Activated gamma-delta T cell treated with Interleukin-2 at 50 U/mL for 16 hours (primary cell): Measurements from ENCODE around the gene PRRX2.

Experiments
- DNase-seq: peaks from one replicate; pipeline ENCODE4 v3.0.0-alpha.2; 2020

The PRRX2 gene

GRCh38 chr9:129762985-129763926 is 97.8 kb downstream of the PRRX2 start:
- DNase-seq: no peak

- DNase-seq: no peak
Observed at GRCh38 chr9:129765764-129766317, 100.4 kb downstream of the PRRX2 start.

GRCh38 chr9:129768486-129768885 is 103.0 kb downstream of the PRRX2 start:
- DNase-seq: no peak

GRCh38 chr9:129769669-129770068 is 104.2 kb downstream of the PRRX2 start:
- DNase-seq: no peak

GRCh38 chr9:129770741-129771140 is 105.3 kb downstream of the PRRX2 start:
- DNase-seq: no peak
